Measurements from ENCODE around the gene APCDD1L.

APCDD1L gene

GRCh38 chr20:58463256-58463655, 51.9 kb downstream of the APCDD1L start:
- TF ChIP-seq RAD21 (IDR thresholded peaks at IDR 0.05; ENCODE audit: low read depth): no peak
- TF ChIP-seq FOXM1 (IDR thresholded peaks at IDR 0.05; ENCODE audit: borderline replicate concordance, low read depth): no peak
- TF ChIP-seq EGR1 (IDR thresholded peaks at IDR 0.05): no peak
- TF ChIP-seq, protein P1, sequence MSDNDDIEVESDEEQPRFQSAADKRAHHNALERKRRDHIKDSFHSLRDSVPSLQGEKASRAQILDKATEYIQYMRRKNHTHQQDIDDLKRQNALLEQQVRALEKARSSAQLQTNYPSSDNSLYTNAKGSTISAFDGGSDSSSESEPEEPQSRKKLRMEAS (IDR thresholded peaks at IDR 0.05): no peak
- no peak for TF ChIP-seq USF1 (IDR thresholded peaks at IDR 0.05)
- TF ChIP-seq ZBTB7A (IDR thresholded peaks at IDR 0.05; ENCODE audit: low read depth): no peak
- no peak for TF ChIP-seq EP300 (IDR thresholded peaks at IDR 0.05; ENCODE audit: borderline replicate concordance)
- no peak for TF ChIP-seq NFIC (IDR thresholded peaks at IDR 0.05)
- TF ChIP-seq YY1 (IDR thresholded peaks at IDR 0.05; ENCODE audit: low read depth): no peak
- no peak for TF ChIP-seq TEAD4 (IDR thresholded peaks at IDR 0.05)
- no peak for TF ChIP-seq TAF1 (IDR thresholded peaks at IDR 0.05; ENCODE audit: low read depth)
- TF ChIP-seq REST (IDR thresholded peaks at IDR 0.05; ENCODE audit: low read depth): no peak
- no peak for TF ChIP-seq CREB1 (IDR thresholded peaks at IDR 0.05; ENCODE audit: low read depth)
- TF ChIP-seq TCF12 (IDR thresholded peaks at IDR 0.05; ENCODE audit: low read depth): no peak
- no peak for TF ChIP-seq CEBPB (IDR thresholded peaks at IDR 0.05)

- TF ChIP-seq RAD21 (IDR thresholded peaks at IDR 0.05; ENCODE audit: low read depth) (no peak), REST (IDR thresholded peaks at IDR 0.05; ENCODE audit: low read depth) (no peak), YY1 (IDR thresholded peaks at IDR 0.05; ENCODE audit: low read depth) (no peak), ZBTB7A (IDR thresholded peaks at IDR 0.05; ENCODE audit: low read depth) (no peak), FOXM1 (IDR thresholded peaks at IDR 0.05; ENCODE audit: borderline replicate concordance, low read depth) (no peak), NFIC (IDR thresholded peaks at IDR 0.05) (no peak), TEAD4 (IDR thresholded peaks at IDR 0.05) (no peak), TCF12 (IDR thresholded peaks at IDR 0.05; ENCODE audit: low read depth) (no peak), EGR1 (IDR thresholded peaks at IDR 0.05) (no peak)
- TF ChIP-seq, protein P1 (IDR thresholded peaks at IDR 0.05): no peak
Measured at GRCh38 chr20:58461899-58462298, 53.3 kb downstream of the APCDD1L start.

- TF ChIP-seq RAD21 (IDR thresholded peaks at IDR 0.05; ENCODE audit: low read depth) (no peak), TEAD4 (IDR thresholded peaks at IDR 0.05) (no peak), YY1 (IDR thresholded peaks at IDR 0.05; ENCODE audit: low read depth) (no peak), CEBPB (IDR thresholded peaks at IDR 0.05) (no peak), TCF12 (IDR thresholded peaks at IDR 0.05; ENCODE audit: low read depth) (no peak), NFIC (IDR thresholded peaks at IDR 0.05) (no peak), USF1 (IDR thresholded peaks at IDR 0.05) (no peak), FOXM1 (IDR thresholded peaks at IDR 0.05; ENCODE audit: borderline replicate concordance, low read depth) (no peak), TAF1 (IDR thresholded peaks at IDR 0.05; ENCODE audit: low read depth) (no peak), CREB1 (IDR thresholded peaks at IDR 0.05; ENCODE audit: low read depth) (no peak), EP300 (IDR thresholded peaks at IDR 0.05; ENCODE audit: borderline replicate concordance) (no peak), REST (IDR thresholded peaks at IDR 0.05; ENCODE audit: low read depth) (no peak), ZBTB7A (IDR thresholded peaks at IDR 0.05; ENCODE audit: low read depth) (no peak), EGR1 (IDR thresholded peaks at IDR 0.05) (no peak)
- TF ChIP-seq, protein P1 (IDR thresholded peaks at IDR 0.05): no peak
Measured at GRCh38 chr20:58461104-58461503, 54.1 kb downstream of the APCDD1L start.

DNA sequence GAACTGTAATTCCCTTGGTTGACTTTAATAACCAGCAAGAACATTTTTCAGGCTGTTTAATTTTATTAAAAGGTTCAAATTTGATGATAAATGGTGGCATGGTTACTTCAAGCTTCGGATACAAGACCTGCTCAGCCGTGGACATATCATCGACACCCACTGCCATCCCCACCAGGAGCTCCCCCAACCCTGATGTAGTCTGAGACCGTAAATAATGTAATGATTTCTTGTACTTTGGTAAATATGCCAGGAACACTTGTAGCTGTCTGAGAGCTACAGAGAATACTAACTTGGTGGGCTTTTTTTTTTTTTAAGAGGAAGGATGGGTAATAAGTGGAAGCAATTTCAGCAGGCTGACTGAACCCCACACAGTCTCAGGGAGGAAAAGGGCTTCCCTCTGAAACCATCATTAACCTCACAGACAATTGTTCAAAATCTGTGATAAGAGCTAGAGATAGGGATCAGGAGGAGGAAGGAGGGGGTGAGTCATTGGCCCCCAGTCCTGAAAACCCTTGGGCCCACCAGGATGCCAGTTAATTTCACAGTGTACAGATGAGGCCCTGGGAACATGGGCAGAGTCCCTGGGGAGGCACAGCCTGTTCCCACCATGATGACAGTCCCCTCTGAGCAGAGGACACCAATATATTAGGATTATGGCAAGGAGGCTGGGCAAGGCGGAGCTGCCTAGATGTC, 56.0 kb downstream of the APCDD1L start:
- TF ChIP-seq TAF1 (IDR thresholded peaks at IDR 0.05; ENCODE audit: low read depth): no peak
- TF ChIP-seq EP300 (IDR thresholded peaks at IDR 0.05; ENCODE audit: borderline replicate concordance): no peak
- TF ChIP-seq, protein P1 (IDR thresholded peaks at IDR 0.05): no peak
- TF ChIP-seq YY1 (IDR thresholded peaks at IDR 0.05; ENCODE audit: low read depth): no peak

Measured in Ishikawa (cell line).